B cell (primary cell): ENCODE measurements around the gene NSD1. TPM values are rescaled to one million over a fixed set of nuclear protein-coding genes. Genes with fewer than 3 reads are reported as not detected.

Source experiments
- ATAC-seq: fragments of 200-7000 bp; cut with Tn5 transposase; one replicate; pipeline ENCODE4 v1.10.0; 2021; ENCODE audit warnings: low read depth, mild to moderate bottlenecking, moderate number of reproducible peaks, moderate library complexity
- CTCF ChIA-PET: fragments of 350-600 bp; sonication (Branson Sonifier 250); formaldehyde crosslinking; loops from one replicate; lab custom pipeline; 2021; ENCODE audit warnings: antibody characterized with exemption, inconsistent platforms; lab: Charles Lee
- POLR2A ChIA-PET: fragments of 350-600 bp; sonication (Branson Sonifier 250); formaldehyde crosslinking; loops from one replicate; lab custom pipeline; 2021; ENCODE audit warnings: antibody characterized with exemption; lab: Charles Lee
- DNase-seq: peaks from one replicate; pipeline ENCODE4 v3.0.0; 2013
- H2AFZ ChIP-seq: 2 replicates; pipeline ENCODE4 v1.6.1; 2012; ENCODE audit warnings: mild to moderate bottlenecking, low read depth, low read length; ENCODE audit not compliant: insufficient read depth, poor library complexity, severe bottlenecking
- H3K27ac ChIP-seq, 2 donors: 1 replicate in 1 of 2; 2 replicates in 1 of 2; pipeline ENCODE4 v1.5.1; 2012 to 2013; ENCODE audit warnings: low read length in 2 of 2, mild to moderate bottlenecking in 2 of 2, moderate library complexity in 1 of 2
- H3K27me3 ChIP-seq, 4 experiments: fragments of 200-600 bp in 1 of 4; sonication (generic) in 1 of 4; replicated peaks in 1 of 4; 1 replicate in 2 of 4; 2 replicates in 2 of 4; pipeline versions ENCODE4 v1.6.1 to v1.7.0; 2013 to 2016; ENCODE audit warnings: low read length in 3 of 4, mild to moderate bottlenecking in 2 of 4, mixed read lengths in 1 of 4, moderate library complexity in 1 of 4; ENCODE audit not compliant: insufficient read depth in 4 of 4, control insufficient read depth in 3 of 4; ENCODE audit errors: control extremely low read depth in 1 of 4
- H3K36me3 ChIP-seq, 2 experiments: replicated peaks in 1 of 2; 1 replicate in 1 of 2; 2 replicates in 1 of 2; pipeline versions ENCODE4 v1.6.1 to v1.7.1; 2013; ENCODE audit warnings: low read length in 1 of 2; ENCODE audit not compliant: insufficient read depth in 2 of 2, control insufficient read depth in 1 of 2; ENCODE audit errors: control extremely low read depth in 1 of 2, extremely low read depth in 1 of 2
- H3K4me1 ChIP-seq, 2 donors: fragments of 200-600 bp in 1 of 2; sonication (generic) in 1 of 2; 1 replicate in 1 of 2; 2 replicates in 1 of 2; pipeline versions ENCODE4 v1.5.1 to v1.6.1; 2013 to 2017; ENCODE audit warnings: low read length in 2 of 2; ENCODE audit not compliant: control insufficient read depth in 2 of 2, insufficient read depth in 2 of 2
- H3K4me2 ChIP-seq: replicated peaks from 2 replicates; pipeline ENCODE3; 2012; ENCODE audit warnings: mild to moderate bottlenecking, low read depth, low read length; ENCODE audit not compliant: poor library complexity, severe bottlenecking
- H3K4me3 ChIP-seq, 5 experiments: fragments of 200-600 bp in 1 of 5; sonication (generic) in 1 of 5; 1 replicate in 3 of 5; 2 replicates in 2 of 5; pipeline versions ENCODE4 v1.5.1 to v1.7.0; 2011 to 2016; ENCODE audit warnings: low read length in 4 of 5, mild to moderate bottlenecking in 4 of 5, low read depth in 2 of 5, control low read depth in 1 of 5, moderate library complexity in 1 of 5; ENCODE audit not compliant: insufficient read depth in 1 of 5; ENCODE audit errors: control extremely low read depth in 1 of 5, extremely low read depth in 1 of 5
- H3K79me2 ChIP-seq: fragments of 200-600 bp; sonication (generic); one replicate; pipeline ENCODE4 v1.6.0; 2016; ENCODE audit warnings: low read length; ENCODE audit not compliant: control insufficient read depth, insufficient read depth
- H3K9ac ChIP-seq: fragments of 200-600 bp; sonication (generic); 2 replicates; pipeline ENCODE4 v1.6.1; 2017; ENCODE audit warnings: mild to moderate bottlenecking, low read length, moderate library complexity
- H3K9me3 ChIP-seq, 3 donors: one replicate each; pipeline versions ENCODE4 v1.6.1 to v1.7.1; 2013; ENCODE audit warnings: low read length in 2 of 3; ENCODE audit not compliant: control insufficient read depth in 2 of 3, insufficient read depth in 1 of 3; ENCODE audit errors: control extremely low read depth in 1 of 3
- H4K20me1 ChIP-seq: 2 replicates; pipeline ENCODE4 v1.6.0; 2012; ENCODE audit warnings: mild to moderate bottlenecking, low read length; ENCODE audit not compliant: insufficient read depth, control insufficient read depth, poor library complexity, severe bottlenecking
- H3K27ac Mint-ChIP-seq: one replicate; pipeline ENCODE4 v1.8.0; 2021; ENCODE audit warnings: mixed read lengths
- H3K27me3 Mint-ChIP-seq: one replicate; pipeline ENCODE4 v1.8.0; 2021; ENCODE audit warnings: mixed read lengths
- H3K4me1 Mint-ChIP-seq: one replicate; pipeline ENCODE4 v1.8.0; 2021; ENCODE audit warnings: mixed read lengths
- H3K4me3 Mint-ChIP-seq: one replicate; pipeline ENCODE4 v1.8.0; 2021; ENCODE audit warnings: mixed read lengths
- H3K9me3 Mint-ChIP-seq: one replicate; pipeline ENCODE4 v1.8.0; 2022; ENCODE audit warnings: mixed read lengths; ENCODE audit not compliant: insufficient read depth
- EZH2 ChIP-seq: IDR thresholded peaks from 2 replicates; pipeline ENCODE4 v1.6.1; 2012; ENCODE audit warnings: borderline replicate concordance, low read depth, mild to moderate bottlenecking, moderate library complexity, low read length; ENCODE audit not compliant: insufficient read depth, poor library complexity, severe bottlenecking
- WGBS: methylation state at CpG from one replicate; pipeline ENCODE4 v1.1.5; 2013; ENCODE audit warnings: missing lambda C conversion rate; ENCODE audit not compliant: insufficient coverage; 5-methylcytosine and 5-hydroxymethylcytosine counted together
- intact Hi-C: fragments of 100-400 bp; cut with micrococcal nuclease; formaldehyde crosslinking; loops from one replicate; pipeline ENCODE4 v1.10.0; 2022
- polyA plus RNA-seq: library from polyadenylated mRNA; depleted of rRNA; stranded (reverse); fragments of >200 nt; gene quantifications from 2 replicates; pipeline ENCODE4 v1.2.3, GENCODE V29; 2012
- total RNA-seq, 2 donors: library from RNA; stranded (reverse); fragments of 120-200 nt in 1 of 2; gene quantifications; 1 replicate in 1 of 2; 2 replicates in 1 of 2; pipeline versions ENCODE4 v1.2.3 to v1.2.4, GENCODE V29; 2013 to 2022
- TF ChIP-seq, protein P1 (sequence below): fragments of 200-600 bp; IDR thresholded peaks from one replicate; pipeline ENCODE4 v1.8.0; 2022; ENCODE audit warnings: antibody characterized with exemption, mild to moderate bottlenecking

NSD1 gene
- total and polyA plus RNA-seq, 2 donors (not counting 1 experiment from before 2014, with no cell fraction given): 10.8 to 145 TPM

DNA sequence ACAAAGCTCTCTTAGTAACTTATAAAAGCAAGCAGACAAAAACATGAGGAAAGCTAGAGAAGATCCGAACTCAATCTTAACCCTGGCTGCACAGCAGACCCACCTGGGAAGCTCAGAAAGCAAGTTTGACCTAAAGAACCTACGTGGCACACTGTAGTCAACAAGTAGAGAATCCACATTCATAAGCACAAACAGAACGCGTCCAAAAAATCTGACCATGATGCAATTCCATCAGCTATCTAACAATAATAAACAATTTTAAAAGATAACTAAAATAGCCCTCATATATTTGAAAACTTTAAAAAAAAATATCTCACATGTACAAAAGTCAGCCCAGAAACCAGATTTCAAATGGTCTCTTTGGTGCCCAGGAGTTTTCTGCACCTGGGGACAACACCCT is 213.2 kb downstream of the NSD1 start:
- Histone ChIP-seq H3K4me1 (peaks cover 20 to 22% of the 10 kb centered on the region in 2 donors), H3K36me3 (peaks cover 5 to 33% of the 10 kb centered on the region in 2 experiments), H4K20me1 (peaks cover 41% of the 10 kb centered on the region), H3K4me2 (no peak overlapping the region), H3K9me3 (no peaks in the 10 kb centered on the region), H3K9ac (no peak overlapping the region), H3K79me2 (peaks cover 93% of the 10 kb centered on the region), H2AFZ (no peak overlapping the region), H3K27me3 (no peaks in the 10 kb centered on the region), H3K4me3 (no peak overlapping the region), H3K27ac (no peak overlapping the region)
- POLR2A ChIA-PET: no interaction called here
- Mint-ChIP-seq H3K27me3 (no peaks in the 10 kb centered on the region), H3K4me3 (no peak overlapping the region), H3K27ac (no peak overlapping the region), H3K4me1 (peaks cover 39% of the 10 kb centered on the region), H3K9me3 (no peaks in the 10 kb centered on the region)
- DNase-seq (no peak), ATAC-seq (no peak)
- TF ChIP-seq EZH2: no peak
- TF ChIP-seq, protein P1, sequence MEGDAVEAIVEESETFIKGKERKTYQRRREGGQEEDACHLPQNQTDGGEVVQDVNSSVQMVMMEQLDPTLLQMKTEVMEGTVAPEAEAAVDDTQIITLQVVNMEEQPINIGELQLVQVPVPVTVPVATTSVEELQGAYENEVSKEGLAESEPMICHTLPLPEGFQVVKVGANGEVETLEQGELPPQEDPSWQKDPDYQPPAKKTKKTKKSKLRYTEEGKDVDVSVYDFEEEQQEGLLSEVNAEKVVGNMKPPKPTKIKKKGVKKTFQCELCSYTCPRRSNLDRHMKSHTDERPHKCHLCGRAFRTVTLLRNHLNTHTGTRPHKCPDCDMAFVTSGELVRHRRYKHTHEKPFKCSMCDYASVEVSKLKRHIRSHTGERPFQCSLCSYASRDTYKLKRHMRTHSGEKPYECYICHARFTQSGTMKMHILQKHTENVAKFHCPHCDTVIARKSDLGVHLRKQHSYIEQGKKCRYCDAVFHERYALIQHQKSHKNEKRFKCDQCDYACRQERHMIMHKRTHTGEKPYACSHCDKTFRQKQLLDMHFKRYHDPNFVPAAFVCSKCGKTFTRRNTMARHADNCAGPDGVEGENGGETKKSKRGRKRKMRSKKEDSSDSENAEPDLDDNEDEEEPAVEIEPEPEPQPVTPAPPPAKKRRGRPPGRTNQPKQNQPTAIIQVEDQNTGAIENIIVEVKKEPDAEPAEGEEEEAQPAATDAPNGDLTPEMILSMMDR: no peak
- WGBS: 100% methylated on average over 1 of the region's 4 CpGs
- CTCF ChIA-PET: interaction anchor here (0.7 to 1.2 kb wide), 2 partner anchors 31 to 36 kb away, joined by 3 read pairs; no protein-coding TSS in a partner anchor
- intact Hi-C loops: no loop called here

- no peak for ATAC-seq
- H3K36me3 ChIP-seq: peaks cover 5 to 33% of the 10 kb centered on the region in 2 experiments
- H3K4me1 Mint-ChIP-seq: peaks cover 43% of the 10 kb centered on the region
- no peak overlapping the region for H3K27ac ChIP-seq
- no peak overlapping the region for H3K4me3 Mint-ChIP-seq
- 94% methylated on average over 3 of the region's 4 CpGs for WGBS
- H2AFZ ChIP-seq: no peak overlapping the region
- H3K4me1 ChIP-seq: peaks cover 24 to 28% of the 10 kb centered on the region in 2 donors
- H3K9ac ChIP-seq: no peak overlapping the region
- no peaks in the 10 kb centered on the region for H3K27me3 ChIP-seq
- no peak overlapping the region for H3K4me3 ChIP-seq
- H3K9me3 Mint-ChIP-seq: no peaks in the 10 kb centered on the region
- H3K4me2 ChIP-seq: no peak overlapping the region
- CTCF ChIA-PET: no interaction called here
- POLR2A ChIA-PET: no interaction called here
- no peak overlapping the region for H3K27ac Mint-ChIP-seq
- H3K27me3 Mint-ChIP-seq: no peaks in the 10 kb centered on the region
- H3K79me2 ChIP-seq: peaks cover 84% of the 10 kb centered on the region
- no peaks in the 10 kb centered on the region for H3K9me3 ChIP-seq
- intact Hi-C loops: no loop called here
- H4K20me1 ChIP-seq: peaks cover 34% of the 10 kb centered on the region
- DNase-seq: no peak
- no peak for TF ChIP-seq EZH2
- TF ChIP-seq, protein P1: no peak
These were observed 214.1 kb downstream of the NSD1 start for GRCh38 chr5:177347699-177348098.
